Uterus (tissue), 2 donors: ENCODE data around the gene MRGPRX2.

Experiments used
- CTCF ChIP-seq, 4 experiments: fragments of 200-600 bp in 2 of 4; fragments of 450-650 bp in 2 of 4; sonication (generic) in 2 of 4; IDR thresholded peaks; one replicate each; pipeline ENCODE4 v1.5.1; 2016 to 2019; ENCODE audit warnings: antibody characterized with exemption in 4 of 4, mild to moderate bottlenecking in 2 of 4, moderate library complexity in 1 of 4
- POLR2A ChIP-seq, 2 donors: fragments of 450-650 bp; IDR thresholded peaks; one replicate each; pipeline ENCODE4 v1.6.1; 2016; ENCODE audit warnings: antibody characterized with exemption in 2 of 2, mild to moderate bottlenecking in 1 of 2, moderate library complexity in 1 of 2

- TF ChIP-seq CTCF (IDR thresholded peaks at IDR 0.05) (no peak), POLR2A (IDR thresholded peaks at IDR 0.05) (no peak)
These were observed 13.2 kb upstream of the MRGPRX2 start for GRCh38 chr11:19073454-19074415.
